ENCODE data around the gene CA4.
"Not testable (repeated sequence)": the region's sequence is repeated elsewhere in the genome, so short reads cannot be mapped to it uniquely, and the experiment has no call there.

CA4 gene

DNA sequence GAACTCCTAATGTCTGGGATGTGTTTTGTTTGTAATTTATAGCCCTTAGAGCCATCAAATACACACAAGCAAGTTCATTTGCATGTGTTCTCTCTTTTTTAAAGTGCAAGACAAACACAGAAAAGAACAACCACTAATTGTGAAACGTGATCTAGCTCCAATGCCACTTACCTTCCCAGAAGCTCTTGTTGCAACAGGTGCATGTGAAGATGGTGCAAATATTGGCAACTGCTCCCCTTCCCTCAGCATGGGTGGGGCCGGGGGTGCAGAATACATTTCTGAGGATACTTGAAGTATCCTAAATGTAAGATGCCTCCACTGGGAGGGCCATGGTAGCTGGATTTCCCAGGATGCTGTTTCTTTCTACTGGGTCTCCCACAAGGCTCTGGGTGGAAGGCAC lies 28.4 kb downstream of the CA4 start:
- DNase-seq: not testable (repeated sequence)

DNA sequence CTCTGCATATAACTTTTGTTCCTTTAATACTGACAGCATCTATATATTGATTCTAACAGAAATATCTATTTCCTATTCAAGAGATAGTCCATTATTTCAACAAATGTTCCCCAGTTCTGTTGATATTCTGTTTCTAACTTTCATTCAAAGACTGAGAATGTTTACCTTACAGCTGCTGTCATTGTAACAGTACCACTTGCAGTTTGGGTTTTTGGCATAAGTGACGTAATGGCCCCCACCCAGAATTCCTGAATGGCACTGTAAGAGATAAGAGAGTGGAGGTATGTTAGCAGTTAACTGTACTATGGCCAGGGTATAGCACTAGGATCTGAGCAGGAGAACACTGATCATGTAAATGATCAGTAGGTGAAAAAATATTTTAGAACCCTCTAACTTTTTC lies 30.6 kb downstream of the CA4 start:
- not testable (repeated sequence) for DNase-seq

DNA sequence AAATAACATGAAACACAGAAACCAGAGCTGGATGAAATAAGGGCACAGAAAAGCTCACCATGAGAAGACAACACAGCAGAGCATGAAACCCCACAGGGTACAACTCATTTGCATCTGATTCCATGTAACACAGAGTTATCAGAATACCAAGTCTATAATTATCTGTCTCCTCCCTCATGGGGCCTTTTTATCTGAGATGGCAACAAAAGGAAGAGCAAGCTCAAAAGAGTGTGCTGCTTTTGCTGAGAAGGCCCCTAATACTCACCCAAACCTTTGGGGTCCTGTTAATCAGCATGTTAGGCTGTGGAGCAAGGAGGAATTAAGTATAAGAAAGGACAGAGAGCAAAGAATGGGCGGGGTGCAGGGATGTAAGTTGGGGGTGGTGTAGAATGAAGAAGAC lies 36.6 kb downstream of the CA4 start:
- not testable (repeated sequence) for DNase-seq

DNA sequence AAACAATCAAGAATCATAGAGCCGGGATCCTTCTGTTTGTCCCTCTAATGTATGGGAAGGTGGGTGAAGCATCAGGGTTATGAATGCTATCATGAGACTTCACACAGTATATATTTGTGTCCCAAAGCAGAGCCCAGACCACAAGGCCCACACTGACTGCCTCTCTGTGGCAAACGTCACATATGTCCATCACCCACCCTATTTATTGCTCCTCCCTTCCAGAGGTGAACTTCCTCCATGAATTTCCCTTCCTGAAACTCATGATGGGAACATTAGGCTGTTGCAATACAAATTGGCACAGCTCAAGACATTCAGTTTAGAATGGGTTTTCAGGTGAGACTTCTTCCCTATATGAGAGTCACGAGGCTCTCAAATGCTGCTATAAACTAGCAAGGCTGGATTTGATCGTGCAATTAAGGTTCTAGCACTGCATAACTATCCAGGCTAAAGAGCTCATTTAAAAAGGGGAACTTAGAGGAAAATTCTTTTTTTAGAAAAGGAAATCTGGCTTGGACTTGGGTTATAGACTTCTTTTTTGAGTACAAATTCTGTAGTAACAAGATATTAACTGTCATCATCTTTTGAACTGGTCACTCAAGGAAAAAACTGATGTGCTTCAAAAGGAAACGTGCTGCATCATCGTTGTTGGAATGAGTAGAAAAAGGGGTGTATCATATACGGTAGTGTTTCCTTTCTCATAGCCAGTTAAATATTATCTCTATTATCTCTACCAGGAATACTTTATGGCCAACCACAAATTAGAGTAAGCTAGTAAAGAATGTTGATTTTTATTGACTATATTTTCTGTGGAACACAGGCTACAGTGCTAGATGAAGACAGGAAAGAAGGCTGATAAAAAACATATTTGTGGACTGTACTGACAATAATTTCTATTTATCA lies 37.3 kb downstream of the CA4 start:
- DNase-seq: peak; percentile 48

DNA sequence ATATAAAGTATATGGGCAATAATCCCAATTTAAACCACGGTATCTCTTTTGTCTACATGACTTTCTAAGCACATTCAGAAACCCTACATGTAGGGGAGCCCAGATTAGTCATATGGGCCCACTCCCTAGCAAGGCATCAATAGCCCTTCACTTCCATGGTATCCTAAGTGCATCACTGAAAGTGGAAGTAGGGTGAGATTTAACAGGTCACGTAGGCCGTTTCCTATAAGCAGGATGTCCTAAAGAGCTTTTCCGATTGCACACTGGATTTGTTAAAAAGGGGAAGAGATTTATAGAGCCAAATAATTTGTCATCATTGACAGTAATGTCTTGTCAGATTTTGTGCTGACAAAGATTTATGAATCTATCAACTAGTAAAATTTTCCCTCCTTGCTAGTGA lies 39.0 kb downstream of the CA4 start:
- DNase-seq: peak; percentile 75

DNA sequence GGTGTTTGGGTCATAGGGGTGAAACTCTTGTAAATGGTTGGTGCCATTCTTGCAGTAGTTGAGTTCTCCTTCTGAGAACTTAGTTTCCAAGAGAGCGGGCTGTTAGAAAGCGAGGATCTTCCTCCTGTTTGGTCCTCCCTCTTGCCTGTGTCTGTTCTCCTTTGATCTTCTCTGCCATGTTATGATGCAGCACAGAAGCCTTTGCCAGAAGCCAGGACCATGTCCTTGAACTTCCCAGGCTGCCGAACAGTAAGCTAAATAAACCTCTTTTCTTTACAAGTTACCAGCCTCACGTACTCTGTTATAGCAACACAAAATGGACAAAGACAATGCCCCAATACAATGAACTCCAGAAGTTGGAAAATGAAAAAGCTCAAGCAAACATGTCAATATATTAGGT lies 40.3 kb downstream of the CA4 start:
- DNase-seq: not testable (repeated sequence)

DNA sequence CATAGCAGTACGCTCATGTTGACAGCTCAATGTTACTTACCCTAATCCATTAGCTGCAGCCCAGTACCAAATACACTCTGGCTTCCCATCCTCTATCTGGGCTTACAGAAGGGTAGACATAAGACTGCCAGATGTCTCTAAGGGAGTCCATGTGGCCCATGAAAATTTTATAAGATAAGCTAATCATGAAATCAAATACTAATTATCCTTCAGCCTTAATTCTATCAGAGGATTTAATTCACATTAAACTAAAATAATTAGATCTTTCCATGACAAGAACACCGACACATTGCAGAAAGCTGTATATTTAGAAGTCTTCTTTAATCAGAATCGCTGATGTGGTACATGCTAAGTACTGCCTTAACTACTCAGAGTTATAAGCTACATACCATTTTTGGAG lies 43.3 kb downstream of the CA4 start:
- not testable (repeated sequence) for DNase-seq

DNA sequence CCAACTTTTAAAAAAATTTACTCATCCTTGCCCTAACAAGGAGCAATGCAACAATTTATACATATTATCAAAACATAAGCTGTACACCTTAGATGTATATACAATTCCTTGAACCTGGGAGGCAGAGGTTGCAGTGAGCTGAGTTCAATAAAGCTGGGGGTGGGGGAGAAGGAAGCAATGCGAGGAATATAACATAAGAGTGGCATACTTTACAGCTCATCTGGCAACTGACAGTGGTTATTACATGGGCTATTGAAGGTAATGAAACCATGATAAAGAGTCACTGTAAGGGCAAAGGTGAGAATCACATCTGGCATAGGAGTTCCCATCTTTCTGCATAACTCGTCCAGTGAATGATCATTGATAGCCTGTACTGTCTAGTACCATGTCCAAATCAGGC lies 43.7 kb downstream of the CA4 start:
- no peak for DNase-seq

DNA sequence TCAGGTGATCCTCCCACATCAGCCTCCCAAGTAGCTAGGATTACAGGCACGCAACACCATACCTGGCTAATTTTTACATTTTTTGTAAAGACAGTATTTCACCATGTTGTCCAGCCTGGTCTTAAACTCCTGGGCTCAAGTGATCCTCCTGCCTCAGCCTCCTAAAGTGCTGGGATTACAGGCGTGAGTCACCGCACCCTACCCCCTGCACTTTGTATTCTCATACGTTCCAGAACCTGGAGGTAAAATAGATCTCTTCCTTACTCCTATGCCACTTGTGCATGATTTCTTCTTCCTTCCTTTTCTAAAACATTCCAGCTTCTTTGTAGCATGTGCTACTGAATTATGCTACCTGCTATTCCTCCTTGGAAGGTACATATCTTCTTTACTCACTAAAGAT lies 44.4 kb downstream of the CA4 start:
- DNase-seq: not testable (repeated sequence)

DNA sequence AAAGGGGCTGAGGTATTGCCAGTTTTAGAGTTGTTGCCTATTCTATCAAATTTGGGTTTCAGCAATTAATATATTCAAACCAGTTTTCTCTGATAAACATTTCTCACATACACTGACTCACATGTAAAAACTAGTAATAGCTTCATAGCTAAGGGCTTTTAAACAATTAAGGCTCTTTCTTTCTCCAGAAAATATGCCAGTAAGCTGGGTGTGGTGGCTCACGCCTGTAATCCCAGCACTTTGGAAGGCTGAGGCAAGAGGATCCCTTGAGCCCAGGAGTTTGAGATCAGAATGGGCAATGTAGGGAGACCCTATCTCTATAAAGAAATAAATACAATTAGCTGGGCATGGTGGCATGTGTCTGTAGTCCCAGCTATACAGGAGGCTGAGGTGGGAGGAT lies 48.9 kb downstream of the CA4 start:
- DNase-seq: not testable (repeated sequence)

DNA sequence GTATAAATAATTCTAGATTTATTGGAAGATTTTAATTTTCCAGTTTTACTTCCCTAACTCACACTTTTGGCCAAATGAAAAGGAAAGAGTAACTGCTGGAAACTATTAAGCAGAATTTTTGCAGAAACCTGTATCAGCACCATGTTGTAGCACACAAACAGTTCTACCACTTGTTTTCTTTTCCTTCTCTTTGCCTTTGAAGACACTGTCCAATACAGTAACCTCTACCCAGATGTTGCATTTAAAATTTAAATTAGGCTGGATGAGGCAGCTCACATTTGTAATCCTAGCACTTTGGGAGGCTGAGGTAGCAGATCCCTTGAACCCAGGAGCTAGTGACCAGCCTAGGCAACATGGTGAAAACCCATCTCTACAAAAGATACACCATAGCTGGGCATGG lies 56.0 kb downstream of the CA4 start:
- DNase-seq: not testable (repeated sequence)

DNA sequence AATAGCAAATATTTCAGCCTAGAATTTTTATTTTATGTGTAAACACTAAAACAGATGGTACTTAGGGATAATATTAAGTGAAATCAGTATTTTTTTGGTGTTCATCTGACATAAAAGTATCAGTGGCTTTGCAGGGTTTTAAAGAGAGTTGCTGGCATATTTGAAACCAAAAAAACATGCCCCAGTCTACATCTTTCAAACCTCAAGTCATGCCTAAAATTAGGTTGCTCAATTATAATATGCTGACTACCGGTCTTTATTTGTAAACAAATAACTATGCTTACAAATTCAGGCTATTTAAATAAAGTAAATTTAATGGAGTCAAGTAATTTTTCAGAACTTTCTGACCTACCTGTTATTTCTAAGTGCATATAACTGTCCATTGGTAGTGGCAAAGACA lies 58.5 kb downstream of the CA4 start:
- DNase-seq: not testable (repeated sequence)
